HG03066 (cell line): ENCODE results near the gene CD38.
"Not testable (repeated sequence)": the region's sequence is repeated elsewhere in the genome, so short reads cannot be mapped to it uniquely, and the experiment has no call there.

Experiments
- ATAC-seq: cut with Tn5 transposase; IDR thresholded peaks from one replicate; pipeline ENCODE4 v1.9.1; 2021; ENCODE audit warnings: low read depth; ENCODE audit not compliant: unreplicated experiment

CD38 gene

DNA sequence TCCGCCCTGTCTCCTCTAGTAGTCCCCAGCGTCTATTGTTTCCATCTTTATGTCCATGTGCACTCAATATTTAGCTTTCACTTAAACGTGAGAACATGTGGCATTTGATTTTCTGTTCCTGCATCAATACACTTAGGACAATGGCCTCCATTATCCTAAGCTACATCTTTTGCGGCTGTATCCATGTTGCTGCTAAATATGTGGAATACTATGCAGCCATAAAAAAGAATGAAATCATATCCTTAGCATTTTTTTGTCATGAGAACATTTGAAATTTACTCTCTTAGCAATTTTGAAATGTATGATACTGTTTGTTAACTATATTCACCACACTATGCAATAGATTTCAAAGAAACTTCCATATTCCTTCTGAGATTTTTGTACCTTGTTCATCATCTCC, 19.8 kb upstream of the CD38 start:
- ATAC-seq: no peak

DNA sequence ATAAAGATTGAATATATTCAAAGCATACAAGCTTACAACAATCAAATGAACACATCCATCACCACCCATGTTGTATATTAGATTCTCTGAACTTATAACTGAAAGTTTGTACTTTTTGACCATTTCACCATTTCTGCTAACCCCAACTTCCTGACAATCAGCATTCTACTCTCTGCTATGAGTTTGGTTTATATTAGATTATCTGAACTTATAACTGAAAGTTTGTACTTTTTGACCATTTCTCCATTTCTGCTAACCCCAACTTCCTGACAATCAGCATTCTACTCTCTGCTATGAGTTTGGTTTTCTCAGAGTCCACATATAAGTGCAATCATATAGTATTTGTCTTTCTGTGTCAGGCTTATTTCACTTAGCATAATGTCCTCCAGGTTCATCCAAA, 15.7 kb upstream of the CD38 start:
- not testable (repeated sequence) for ATAC-seq

DNA sequence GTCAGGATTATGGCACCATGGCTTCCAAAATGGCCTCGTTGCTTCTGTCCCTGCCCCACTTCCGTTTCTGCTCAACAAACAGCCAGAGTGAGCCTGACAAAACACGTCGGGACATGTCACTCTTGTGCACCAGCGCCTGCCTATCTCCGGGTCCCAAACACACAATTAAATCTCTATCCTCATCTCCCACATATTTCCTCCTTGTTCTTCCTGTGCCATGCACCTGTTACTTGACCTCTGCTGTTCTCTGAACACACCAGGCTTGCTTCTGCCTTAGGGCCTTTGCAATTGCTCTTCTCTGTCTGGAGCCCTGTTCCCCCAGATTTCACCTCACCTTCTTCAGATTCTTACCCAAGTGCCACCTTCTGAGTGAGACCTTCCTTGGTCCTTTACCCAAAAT, 12.7 kb upstream of the CD38 start:
- ATAC-seq: no peak

DNA sequence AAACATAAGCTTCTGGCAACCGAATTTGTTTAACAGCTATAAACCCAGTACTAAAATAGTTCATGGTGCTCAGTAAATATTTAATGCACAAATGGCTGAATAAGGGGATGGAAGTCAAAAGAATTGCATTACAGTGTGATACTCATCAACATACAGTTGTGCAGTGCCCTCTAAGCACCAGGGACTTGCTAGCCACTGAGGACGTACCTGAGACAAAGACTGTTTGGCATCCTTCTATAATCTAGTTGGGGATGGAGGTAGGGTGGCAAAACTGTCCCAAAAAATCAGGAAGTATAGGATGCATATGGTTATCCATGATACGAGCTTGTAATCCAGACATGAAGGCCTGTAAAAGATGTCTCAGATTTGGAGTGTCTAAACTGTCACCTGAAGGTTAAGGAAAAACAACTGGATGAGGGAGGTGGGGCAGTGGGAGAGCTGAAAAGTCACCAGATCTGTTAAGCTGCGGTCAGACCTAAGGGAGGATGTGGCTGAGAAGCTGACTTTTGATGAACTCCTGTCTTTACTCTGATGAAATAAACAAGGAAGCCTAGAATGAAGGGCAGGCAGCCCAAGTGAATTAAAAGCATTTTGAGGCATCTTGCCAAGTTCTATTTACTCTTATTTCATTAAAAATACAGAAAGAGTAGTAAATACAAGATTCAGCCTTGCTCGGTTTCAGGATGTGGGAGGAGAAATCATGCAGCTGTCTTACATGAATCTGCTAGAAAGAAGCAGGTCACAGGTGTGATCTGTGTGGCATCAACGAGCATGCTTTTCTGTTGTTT, 12.0 kb upstream of the CD38 start:
- ATAC-seq: peak; percentile 48

DNA sequence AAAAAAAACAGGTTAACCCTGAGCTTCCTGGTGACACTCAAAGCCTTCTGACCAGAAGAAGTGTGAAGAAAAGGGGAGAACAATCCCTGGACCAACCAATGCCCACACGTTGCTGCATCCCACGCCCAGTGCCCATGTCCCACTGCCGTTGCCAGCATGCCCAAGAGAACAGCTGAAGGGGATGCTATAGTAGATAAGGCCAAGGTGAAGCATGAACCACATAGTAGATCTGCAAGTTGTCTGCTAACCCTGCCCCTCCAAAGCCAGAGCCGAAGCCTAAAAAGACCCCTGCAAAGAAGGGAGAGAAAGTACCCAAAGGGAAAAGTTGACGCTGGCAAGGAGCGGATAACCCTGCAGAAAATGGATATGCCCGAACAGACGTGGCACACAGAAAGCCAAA, 11.3 kb upstream of the CD38 start:
- no peak for ATAC-seq

DNA sequence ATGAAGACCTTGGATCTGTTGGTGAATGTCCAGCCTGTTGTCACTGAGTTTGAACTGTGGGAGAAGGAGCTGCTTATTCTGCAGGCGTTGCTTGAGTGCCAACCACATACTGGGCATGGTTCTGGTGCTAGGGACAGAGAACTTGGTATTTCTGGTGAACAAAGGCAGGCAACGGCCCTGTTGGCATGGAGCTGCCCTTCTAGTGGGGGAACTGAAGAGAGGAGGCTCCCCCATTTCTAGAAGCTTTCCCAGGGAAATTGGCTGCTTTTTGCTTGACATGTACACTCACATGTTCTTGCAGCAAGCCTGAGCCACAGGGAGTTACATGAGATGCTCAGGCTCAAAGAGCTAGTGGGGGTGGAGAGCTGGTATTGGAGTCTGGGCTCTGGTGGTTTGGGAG, 8.9 kb upstream of the CD38 start:
- ATAC-seq: no peak

DNA sequence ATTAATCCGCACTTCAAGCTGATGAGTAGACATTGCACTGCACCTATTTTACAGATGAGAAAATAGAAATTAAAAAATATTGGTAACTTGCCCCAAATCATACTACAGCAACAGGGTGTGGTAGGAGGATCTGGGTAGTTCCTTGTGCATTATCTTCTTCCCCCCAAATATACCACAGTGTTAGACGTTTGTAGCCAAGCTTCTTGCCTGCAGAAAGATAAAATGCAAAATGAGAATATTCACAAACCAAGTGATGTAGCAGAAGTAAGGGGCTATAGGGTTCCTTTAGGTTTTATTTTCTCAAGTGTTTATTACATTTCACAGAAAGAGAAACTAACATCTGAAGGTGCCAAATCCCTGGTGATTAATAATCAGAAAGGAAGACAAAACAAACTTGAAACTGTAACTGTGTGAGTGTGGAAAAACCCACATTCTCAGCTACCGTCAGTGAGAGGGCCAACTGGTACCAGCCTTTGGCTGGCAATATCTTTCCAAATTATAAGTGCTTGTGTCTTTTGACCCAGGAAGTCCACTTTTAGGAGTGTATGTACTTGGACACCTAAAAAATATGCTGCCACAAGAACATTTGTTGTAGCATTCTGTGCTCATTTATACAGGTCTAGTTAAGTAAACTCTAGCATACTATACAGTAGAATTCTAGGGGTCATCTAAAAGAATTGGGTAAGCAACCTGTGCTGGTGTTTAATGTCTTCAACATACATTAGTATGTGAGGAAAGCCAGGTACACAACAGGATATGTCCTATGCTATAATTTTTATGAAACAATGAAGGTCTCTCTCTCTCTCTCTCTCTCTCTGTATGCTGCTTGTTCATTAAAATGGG, 6.7 kb upstream of the CD38 start:
- ATAC-seq: peak; percentile 58

DNA sequence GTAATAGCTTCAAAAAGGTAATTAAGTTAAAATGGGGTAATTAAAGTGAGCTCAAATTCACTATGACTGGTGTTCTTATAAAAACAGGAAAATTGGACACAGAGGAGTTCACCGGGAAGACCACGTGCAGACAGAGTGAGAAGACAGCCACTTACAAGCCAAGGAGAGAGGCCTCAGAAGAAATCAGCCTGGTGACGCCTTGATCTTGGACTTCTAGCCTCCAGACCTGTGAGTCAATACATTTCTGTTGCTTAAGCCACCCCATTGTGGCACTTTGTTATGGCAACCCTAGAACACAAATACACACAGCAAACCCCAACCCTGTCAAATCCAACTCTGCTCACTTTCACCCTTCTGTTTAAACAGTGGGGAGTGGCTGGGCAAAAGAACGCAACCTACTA, 4.1 kb upstream of the CD38 start:
- ATAC-seq: no peak

DNA sequence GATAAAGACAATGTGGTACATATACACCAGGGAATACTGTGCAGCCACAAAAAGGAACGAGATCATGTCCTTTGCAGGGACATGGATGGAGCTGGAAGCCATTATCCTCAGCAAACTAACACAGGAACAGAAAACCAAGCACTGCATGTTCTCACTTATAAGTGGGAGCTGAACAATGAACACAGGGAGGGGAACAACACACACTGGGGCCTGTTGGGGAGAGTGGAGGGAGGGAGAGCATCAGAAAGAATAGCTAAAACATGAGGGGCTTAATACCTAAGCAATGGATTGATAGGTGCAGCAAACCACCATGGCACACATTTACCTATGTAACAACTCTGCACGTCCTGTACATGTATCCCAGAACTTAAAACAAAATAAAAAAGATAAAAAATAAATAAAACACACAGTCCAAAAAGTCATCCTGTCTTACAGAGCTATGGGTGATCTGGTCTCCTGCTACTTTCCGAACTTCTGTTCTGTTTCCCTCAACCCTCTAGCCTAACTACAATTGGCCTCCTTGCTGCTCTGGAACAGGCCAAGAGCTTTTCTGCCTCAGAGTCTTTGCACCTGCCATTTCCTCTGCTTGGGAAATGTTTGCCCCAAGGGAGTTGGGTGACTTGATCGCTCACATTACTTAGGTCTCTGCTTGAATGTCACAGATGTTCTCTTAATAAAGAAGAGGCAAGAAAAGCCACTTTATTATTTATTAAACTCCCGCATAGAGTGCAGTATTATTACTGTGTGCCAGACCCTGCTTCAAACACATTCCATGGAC, 1.1 kb upstream of the CD38 start:
- no peak for ATAC-seq

DNA sequence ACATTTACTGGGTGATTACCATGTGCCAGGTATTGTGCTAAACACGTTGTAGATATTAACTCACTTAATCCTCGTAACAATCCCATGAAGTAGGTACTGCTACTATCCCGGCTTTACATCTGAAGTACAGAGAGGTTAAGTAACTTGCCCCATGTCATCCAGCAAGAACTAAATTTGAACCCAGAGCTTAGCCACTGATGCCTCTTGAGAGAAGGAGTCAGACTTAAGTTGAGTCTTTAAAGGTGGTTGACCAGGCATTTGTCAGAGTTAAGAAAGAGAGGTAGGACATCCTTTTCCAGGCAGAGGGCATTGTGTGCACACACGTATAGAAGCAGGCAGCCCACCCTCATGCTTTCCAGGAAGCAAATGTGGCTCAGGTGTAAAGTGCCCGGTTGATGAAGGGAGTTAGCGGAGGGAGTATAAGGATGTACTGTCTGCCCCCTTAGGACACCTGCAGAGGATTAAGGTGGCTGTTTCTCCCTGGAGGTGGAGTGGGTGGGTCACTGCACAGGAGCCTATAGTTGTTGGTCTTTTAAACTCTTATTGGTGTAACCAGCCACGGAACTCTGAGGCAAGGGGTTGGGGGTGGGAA, 335 bp upstream of the CD38 start:
- ATAC-seq: no peak

DNA sequence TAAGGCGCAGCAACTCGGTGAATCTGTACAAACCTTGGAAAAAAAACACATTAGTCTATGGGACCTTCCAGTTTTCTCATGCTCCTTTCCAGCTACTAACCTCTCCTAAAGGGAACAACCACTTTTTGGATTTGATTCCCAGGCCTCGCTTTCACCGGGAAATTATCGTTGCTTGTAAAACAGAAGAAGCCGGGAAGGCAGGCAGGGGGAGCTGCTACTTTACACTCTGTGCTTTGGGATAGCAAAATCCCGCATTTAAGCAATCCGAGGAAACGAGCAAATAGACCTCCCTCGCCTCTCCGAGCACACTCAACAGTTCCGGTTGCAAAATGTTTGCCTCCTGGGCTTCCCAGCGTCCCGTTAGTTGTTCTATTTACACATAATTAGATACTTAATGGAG, 1.2 kb downstream of the CD38 start:
- ATAC-seq: no peak

DNA sequence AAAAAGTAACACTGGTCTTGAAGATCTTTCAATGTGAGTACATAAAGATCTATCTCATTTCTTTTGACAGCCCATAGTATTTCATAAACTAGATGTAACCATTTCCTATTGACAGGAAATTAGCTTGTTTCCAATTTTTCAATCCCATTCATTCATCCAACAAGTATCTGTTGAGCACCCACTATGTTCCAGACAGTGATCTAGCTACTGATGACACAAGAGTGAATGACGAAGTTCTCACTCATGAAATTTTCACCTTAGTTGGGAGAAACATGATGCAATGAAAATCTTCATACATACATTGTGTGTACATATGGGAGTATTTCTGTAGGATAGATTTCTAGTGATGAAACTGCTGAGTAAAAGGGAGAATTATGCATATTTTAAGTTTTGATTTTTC, 1.7 kb downstream of the CD38 start:
- no peak for ATAC-seq

DNA sequence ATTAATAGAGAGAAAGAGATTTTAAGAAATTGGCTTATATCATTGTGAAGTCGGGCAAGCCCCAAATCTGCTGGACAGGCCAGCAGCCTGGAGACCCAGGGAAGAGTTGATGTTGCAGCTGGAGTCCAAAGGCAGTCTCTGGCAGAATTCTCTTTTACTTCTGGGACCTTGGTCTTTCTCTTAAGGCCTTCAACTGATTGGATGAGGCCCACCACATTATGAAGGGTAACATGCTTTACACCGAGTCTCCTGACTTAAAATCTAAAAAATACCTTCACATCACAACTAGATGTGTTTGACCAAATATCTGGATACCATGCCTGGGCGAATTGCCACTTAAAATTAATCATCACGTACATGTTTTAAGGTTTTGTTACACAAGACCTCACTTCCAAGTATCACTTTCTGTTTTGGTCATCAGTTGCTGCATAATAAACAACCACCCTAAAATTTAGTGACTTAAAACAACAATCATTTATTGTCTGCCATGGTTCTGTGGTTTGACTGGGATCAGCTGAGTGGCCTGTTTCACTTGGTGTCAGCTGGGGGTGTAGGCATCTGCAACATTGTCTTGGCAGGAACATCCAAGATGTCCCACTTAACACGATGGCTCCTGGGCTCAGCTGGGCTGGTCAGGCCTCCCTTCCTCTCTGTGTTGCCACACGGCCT, 3.4 kb downstream of the CD38 start:
- no peak for ATAC-seq

DNA sequence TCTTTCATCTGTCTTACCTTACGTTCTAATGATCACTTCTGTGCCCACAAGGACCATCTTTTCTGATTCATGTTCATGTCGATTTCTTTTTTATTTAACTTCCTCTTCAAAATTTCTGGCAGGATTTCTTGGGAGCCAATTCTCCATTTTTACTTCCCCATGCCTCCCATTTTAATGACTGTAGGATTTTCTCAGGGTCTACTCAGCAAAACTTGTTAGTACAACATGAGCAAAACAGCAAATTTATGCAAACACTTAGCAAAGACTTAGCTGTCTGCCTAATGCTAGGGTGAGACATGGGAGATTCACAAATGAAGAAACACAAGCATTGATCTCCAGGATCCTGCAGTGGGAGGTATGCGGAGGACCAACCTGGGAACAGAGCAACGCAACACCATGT, 5.5 kb downstream of the CD38 start:
- ATAC-seq: no peak

DNA sequence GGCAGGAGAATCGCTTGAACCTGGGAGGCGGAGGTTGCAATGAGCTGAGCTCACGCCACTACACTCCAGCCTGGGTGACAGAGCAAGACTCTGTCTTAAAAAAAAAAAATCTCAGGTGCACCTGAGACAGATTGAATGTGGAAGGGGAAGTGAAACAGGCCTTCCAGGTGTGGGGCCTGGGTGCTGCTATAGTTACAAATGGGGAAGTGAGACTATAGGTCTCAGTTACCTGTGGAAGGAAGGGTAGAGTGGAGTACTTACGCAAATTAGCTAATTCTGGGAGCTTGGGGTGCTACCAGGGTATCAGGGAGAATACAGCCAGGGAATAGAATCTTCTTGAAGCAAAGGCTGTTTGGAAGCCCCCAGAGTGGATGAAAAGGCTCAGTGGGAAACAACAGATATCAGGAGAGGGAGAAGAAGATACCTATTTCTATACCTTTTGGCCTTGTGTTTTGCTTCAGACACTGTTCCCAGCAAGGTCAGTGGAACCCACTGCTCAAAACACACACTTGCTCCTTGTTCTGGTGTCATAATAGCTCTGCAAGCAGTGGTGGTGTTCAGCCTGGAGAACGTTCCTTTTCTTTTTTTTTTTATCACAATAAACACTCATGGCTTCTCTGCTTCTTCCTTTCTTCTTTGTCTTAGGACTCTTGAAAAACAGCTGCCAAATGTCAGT, 7.0 kb downstream of the CD38 start:
- peak; percentile 75 for ATAC-seq

DNA sequence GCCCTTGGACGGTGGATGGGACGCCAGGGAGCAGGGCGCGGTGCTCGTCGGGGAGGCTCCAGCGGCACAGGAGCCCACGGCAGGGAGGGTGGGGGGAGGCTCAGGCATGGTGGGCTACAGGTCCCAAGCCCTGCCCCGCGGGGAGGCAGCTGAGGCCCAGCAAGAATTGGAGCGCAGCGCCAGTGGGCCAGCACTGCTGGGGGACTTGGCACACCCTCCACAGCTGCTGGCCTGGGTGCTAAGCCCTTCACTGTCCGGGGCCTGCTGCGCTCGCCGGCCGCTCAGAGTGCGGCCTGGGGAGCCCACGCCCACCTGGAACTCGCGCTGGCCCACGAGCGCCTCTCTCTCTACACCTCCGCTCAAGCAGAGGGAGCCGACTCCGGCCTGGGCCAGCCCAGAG, 8.6 kb downstream of the CD38 start:
- no peak for ATAC-seq

DNA sequence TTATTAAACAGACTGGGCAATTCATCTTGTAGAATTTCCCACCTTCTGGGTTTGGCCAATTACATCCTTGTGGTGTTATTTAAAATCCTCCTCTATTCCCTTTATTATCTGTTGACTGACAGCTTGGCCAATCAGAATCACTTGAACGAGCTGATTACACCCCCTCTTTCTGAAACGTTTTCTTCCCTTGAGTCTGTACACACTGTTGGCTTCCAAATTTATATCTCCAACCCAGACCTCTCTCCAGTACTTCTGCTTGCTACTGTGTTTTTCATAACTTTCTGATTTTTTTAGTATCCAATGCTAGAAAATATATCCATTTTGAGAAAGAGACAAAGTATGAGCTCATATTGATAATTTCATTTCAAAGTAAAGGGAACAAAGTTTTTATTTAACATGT, 14.8 kb downstream of the CD38 start:
- ATAC-seq: no peak

DNA sequence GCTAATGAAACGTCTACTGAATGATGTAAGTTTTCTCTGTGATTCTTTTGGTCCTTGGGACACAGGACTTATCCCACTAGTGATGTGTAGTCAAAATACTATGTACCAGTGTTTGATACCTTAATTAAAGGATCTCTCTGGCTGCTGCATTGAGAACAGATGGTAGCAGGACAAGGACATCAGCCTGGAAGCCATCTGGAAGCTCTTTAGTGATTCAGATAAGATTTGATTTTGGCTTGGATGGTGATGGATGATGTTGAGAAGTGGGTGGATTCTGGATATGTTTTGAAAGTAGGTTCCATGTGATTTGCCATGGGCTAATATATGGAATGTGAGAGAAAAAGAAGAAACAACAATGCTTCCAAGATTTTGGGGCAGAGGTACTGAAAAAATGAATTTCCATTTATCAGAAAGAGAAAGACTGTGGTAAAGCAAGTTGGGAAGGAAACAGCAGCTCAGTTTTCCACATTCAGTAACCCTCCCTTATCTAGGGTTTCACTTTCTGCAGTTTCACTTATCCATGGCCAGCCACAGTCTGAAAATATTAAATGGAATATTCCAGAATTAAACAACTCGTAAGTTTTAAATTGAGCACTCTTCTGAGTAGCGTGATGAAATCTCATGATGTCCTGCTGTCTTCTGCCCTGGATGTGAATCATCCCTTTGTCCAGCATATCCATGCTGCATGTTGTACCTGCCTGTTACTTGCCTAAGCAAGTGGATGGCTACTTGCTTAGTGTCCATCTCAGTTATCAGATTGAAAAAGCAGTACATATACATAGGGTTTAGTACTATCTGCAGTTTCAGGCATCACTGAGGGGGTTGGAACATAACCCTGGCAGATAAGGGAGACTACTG, 15.6 kb downstream of the CD38 start:
- no peak for ATAC-seq

DNA sequence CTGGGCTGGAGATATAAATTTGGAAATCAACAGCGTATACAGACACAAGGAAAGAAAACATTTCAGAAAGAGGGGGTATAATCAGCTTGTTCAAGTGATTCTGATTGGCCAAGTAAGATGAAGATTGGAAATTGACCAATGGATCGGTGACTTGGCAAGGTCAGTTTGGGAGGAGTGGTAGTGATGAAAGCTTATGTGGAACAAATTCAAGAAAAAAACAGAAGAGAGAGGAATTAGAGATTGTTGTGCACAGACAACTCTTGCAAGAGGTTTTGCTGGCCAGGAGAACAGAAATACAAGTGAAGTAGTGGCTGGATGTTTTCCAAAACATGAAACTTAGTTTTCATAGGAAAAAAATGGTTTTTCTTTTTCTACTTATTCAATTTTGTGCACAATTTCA, 16.3 kb downstream of the CD38 start:
- ATAC-seq: no peak
